ENCODE results near the gene OR2L3.
"Not testable (repeated sequence)": the region's sequence is repeated elsewhere in the genome, so short reads cannot be mapped to it uniquely, and the experiment has no call there.

DNA sequence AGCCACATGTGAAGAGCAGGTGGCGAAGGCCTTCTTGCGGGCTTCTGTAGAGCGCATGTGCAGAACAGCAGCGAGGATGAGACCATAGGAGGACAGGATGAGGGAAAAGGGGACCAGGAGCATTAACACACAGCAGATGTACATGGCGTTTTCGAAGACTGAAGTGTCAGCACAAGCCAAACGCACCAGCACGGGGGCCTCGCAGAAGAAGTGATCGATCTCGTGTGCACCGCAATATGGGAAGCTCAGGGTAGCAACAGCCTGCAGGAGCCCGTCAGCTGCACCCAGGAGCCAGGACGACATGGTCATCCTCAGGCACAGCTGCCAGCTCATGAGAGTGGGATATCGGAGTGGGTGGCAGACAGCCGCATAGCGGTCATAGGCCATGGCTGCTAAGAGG is 37.2 kb downstream of the OR2L3 start:
- TF ChIP-seq EZH2 (IDR thresholded peaks at IDR 0.05; ENCODE audit: insufficient read depth, poor library complexity, severe bottlenecking); EZH2phosphoT487 (IDR thresholded peaks at IDR 0.05; ENCODE audit: insufficient read depth, low read depth): not testable (repeated sequence)
